UCSD-AML1 (cell line): Measurements from ENCODE around the gene PTPRD.
A peak's percentile ranks its signal among the peaks of the same experiment; 100 is the strongest.

ENCODE experiments used
- DNase-seq: peaks from one replicate; lab custom pipeline; 2025; ENCODE audit not compliant: unreplicated experiment; lab: John Stamatoyannopoulos, UW

Gene PTPRD

DNA sequence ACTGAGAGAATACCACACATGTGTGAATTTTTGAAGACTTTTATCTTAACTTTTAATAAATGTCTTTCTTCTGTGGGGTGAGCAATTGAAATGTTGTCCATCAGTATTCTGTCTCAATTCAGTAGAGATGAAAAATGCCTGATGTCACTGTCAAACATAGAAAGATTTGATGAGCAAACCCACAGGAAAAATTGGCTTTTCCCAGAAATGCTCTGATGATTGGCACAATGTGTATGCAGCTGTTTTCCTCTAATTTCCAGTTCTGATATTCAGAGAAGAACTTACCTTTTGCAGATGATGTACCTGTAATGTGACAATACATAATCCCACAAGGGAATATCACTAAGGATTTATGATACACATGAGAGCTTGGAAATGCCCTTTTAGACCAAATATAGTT, 340.0 kb downstream of the PTPRD start:
- DNase-seq = no peak

- peak; percentile 35 for DNase-seq
These were observed 344.0 kb downstream of the PTPRD start for GRCh38 chr9:10268531-10269485.

DNA sequence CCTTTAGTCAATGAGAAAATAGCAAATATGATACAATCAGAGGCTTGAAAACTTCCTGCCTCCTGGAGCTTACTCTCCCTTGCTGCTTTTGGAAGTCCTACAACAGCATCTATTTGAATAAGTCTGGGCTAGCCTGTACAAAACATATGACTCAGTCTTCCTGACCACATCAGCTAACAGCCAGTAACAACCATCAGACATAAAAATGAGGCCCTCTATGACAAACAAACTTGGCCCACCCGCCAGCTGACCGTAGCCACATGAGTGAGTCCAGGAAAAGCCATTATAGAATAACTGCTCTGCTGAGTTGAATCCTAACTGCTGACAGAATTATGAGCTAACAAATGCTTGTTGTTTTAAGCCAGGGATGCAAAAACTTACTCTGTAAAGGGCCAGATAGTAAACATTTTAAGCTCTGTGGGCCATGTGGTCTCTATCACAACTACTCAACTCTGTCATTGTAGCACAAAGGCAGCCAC, 347.6 kb downstream of the PTPRD start:
- peak; percentile 9 for DNase-seq

DNA sequence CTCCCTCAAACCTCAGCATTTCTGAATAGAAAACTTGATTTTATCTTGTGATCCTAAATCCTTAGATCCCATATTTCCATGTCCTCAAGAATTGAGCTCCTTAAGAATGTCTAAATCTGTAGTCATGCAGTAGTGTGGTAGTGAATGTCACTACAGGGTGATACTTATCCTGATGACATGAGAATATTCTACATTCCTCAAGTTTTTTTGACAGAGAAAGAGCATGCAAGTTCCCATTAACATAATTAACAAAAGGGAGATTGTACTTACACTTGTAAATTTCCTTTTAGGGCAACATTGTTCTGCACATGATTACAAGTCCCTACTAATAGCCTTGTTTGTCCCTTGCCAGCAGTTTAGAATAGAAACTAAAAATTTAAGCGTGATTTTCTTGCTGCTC, 352.3 kb downstream of the PTPRD start:
- no peak for DNase-seq

GRCh38 chr9:10259668-10260067, 353.1 kb downstream of the PTPRD start:
- DNase-seq = no peak

DNA sequence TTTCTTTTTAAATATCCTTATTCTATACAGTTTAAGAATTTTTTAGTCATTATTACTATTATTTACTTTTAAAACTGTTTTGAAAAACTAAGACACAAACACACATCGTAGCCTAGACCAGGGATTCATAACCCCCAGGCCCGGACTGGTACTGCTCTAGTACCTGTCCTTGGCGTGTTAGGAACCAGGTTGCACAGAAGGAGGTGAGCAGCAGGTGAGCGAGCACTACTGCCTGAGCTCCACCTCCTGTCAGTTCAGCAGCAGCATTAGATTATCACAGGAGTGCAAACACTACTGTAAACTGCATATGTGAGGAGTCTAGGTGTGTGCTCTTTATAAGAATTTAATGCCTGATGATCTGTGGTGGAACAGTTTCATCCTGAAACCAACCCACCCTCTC, 357.0 kb downstream of the PTPRD start:
- no peak for DNase-seq

GRCh38 chr9:10254338-10254737, 358.5 kb downstream of the PTPRD start:
- no peak for DNase-seq

GRCh38 chr9:10253341-10253740, 359.5 kb downstream of the PTPRD start:
- no peak for DNase-seq

GRCh38 chr9:10252174-10252573, 360.6 kb downstream of the PTPRD start:
- DNase-seq = no peak

DNA sequence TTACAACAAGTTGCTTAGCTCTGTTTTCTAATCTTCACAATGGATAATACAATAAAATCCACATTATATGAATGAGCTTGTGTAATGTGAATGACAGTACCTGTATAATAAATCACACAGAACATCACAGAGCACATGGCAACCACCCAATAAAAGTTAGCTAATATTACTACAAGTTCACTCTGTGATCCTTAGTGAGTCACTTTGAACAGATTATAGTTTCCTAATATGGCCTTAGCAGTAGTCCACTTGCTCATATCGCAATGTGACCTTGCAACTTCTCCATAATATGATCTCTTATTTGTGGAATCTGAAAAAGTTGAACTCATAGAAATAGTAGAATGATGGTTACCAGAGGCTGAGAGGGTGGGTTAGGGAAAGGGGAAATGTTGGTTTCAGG, 361.3 kb downstream of the PTPRD start:
- DNase-seq = no peak

DNA sequence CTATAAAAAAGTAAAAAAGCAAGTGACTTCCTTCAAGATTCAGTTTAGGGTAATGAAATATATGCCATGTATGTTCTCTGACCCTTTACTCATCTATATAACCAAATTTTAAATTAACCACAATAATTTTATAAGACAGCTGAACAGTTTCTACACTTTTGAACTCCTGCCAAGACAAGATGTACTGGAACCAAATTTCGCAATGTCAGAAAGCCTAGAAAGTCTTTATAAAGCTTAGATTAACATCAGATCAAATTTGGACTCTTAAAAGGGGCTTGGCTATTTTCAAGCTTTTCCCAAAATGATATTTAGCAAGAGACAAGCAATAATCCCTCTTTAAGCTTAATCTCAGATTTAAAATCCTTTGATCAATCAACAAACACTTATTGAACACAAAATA, 362.6 kb downstream of the PTPRD start:
- DNase-seq = no peak

GRCh38 chr9:10248890-10249289, 363.9 kb downstream of the PTPRD start:
- no peak for DNase-seq

DNA sequence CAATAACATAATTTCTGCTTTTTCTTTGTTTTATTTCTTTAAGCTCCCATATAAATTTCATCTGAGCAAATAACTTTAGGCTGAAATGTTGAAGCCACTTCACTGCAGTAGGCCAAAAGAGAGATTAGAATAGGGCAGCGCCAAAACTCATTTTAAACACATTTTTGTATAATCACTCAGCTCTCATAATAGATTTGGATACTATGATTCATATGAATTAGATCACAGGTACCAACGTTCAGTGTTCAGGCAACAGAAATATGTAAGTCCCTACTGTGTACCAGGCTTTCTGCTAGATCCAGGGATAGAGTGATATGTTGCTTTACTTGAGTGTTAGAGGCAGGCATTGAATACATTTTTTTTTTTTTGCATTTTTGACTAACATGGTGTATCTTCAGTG, 370.5 kb downstream of the PTPRD start:
- no peak for DNase-seq

DNA sequence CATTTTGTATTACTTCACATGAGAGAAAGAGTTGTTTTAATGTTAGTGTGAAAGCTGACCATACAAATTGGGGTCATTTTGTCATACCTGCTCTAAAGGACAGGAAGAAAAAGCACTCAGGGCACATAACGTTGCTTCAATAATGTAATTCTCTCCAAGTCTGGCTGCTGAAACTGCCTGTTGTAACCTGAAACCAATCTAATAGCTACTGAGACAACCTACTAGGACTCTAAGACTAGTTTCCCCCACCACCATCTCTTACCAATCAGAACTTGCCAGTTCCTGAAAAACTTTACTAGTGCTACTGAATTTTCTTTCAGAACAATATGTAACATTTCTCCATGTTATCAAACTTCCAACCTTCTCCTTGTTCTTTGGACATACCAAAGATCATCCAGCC, 374.7 kb downstream of the PTPRD start:
- no peak for DNase-seq

- no peak for DNase-seq
These were observed 375.2 kb downstream of the PTPRD start for GRCh38 chr9:10237584-10237983.

- no peak for DNase-seq
These were observed 376.6 kb downstream of the PTPRD start for GRCh38 chr9:10236161-10236560.

DNA sequence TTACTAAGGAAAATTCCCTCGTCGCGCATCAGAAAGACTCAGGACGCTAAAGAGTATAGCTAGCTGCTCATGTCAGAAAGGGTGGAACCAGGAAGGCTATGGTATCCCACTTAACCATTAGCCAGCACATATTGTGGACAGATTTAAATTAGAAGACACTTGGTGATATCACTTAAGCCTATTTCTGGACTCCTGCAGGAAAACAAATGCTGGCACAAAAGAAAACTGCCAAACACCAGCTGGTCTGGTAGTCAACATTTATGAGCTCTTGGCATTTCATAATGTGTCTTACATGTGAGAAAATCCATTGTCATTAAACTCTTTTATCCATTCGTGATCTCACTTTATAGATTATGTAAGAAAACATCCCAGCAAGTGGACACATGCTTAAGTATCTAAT, 377.4 kb downstream of the PTPRD start:
- no peak for DNase-seq

GRCh38 chr9:10232352-10232930, 380.4 kb downstream of the PTPRD start:
- no peak for DNase-seq

- no peak for DNase-seq
These were observed 382.3 kb downstream of the PTPRD start for GRCh38 chr9:10230512-10230911.

GRCh38 chr9:10228082-10228481, 384.7 kb downstream of the PTPRD start:
- no peak for DNase-seq

DNA sequence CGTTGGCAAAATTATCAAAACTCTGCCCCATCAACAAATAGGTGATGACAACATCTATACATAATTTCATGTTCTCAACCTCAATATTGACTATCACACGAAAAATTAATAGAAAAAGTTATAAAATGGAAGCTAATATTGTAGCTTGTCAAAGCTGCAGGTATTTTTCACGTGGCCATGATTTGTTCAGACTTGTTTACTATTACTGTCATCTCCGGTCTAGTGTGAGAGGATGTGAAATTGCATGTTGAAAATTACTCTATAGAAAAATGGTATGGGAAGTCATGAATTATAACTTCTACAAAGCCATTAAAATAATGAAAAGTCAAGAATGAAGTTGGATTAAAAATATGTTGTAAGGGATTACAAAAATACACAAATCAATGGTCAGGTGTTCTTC, 385.8 kb downstream of the PTPRD start:
- no peak for DNase-seq

DNA sequence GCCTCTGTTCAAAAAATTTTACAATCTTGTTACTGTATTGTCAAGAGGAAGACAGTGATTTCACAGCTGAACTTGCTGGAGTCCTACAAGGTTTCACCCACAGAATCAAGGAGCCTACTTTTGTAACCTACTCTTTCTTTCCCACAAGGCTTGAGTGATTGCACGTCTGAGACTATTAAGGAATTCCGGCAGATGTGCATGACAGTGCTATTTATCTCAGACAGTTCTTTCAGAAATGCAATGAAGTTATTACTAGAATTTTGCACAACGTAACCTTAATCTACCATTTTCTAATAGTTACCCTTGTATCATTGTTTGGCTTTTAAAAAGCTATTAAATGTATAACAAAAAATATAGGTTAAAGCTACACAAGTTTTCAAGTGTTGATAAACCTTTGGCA, 400.1 kb downstream of the PTPRD start:
- DNase-seq = no peak
